Measurements from ENCODE around the gene DIS3. TPM values are rescaled to one million over a fixed set of nuclear protein-coding genes. Genes with fewer than 3 reads are reported as not detected.
"Not testable (repeated sequence)": the region's sequence is repeated elsewhere in the genome, so short reads cannot be mapped to it uniquely, and the experiment has no call there.

The DIS3 gene
- total RNA-seq, 1 donor from 2014 or later = 33.1 TPM

GRCh38 chr13:72820156-72820897 is 38.6 kb upstream of the DIS3 start:
- H3K27ac Mint-ChIP-seq (ENCODE audit: unreplicated experiment) = no peak overlapping the region
- no peak for TF ChIP-seq CTCF (IDR thresholded peaks at IDR 0.05; ENCODE audit: partially characterized antibody, unreplicated experiment)
- no peaks in the 10 kb centered on the region for H3K9me3 Mint-ChIP-seq (ENCODE audit: unreplicated experiment)
- no peak overlapping the region for H3K4me3 Mint-ChIP-seq (ENCODE audit: unreplicated experiment)
- no peak for DNase-seq
- H3K4me1 Mint-ChIP-seq (ENCODE audit: low read depth, unreplicated experiment) = peaks cover 3% of the 10 kb centered on the region
- H3K27me3 Mint-ChIP-seq (ENCODE audit: unreplicated experiment) = no peaks in the 10 kb centered on the region
- no peaks in the 10 kb centered on the region for H3K36me3 Mint-ChIP-seq (ENCODE audit: unreplicated experiment)

- Mint-ChIP-seq H3K4me1 (ENCODE audit: low read depth, unreplicated experiment) (no peaks in the 10 kb centered on the region), H3K4me3 (ENCODE audit: unreplicated experiment) (no peak overlapping the region), H3K36me3 (ENCODE audit: unreplicated experiment) (no peaks in the 10 kb centered on the region), H3K27me3 (ENCODE audit: unreplicated experiment) (no peaks in the 10 kb centered on the region), H3K9me3 (ENCODE audit: unreplicated experiment) (no peaks in the 10 kb centered on the region), H3K27ac (ENCODE audit: unreplicated experiment) (no peak overlapping the region)
- DNase-seq = no peak
- peak; percentile 87 for TF ChIP-seq CTCF (IDR thresholded peaks at IDR 0.05; ENCODE audit: partially characterized antibody, unreplicated experiment)
Measured at GRCh38 chr13:72808917-72809500, 27.3 kb upstream of the DIS3 start.

- H3K36me3 Mint-ChIP-seq (ENCODE audit: unreplicated experiment); H3K9me3 Mint-ChIP-seq (ENCODE audit: unreplicated experiment); H3K4me3 Mint-ChIP-seq (ENCODE audit: unreplicated experiment); H3K27me3 Mint-ChIP-seq (ENCODE audit: unreplicated experiment); DNase-seq; H3K27ac Mint-ChIP-seq (ENCODE audit: unreplicated experiment); H3K4me1 Mint-ChIP-seq (ENCODE audit: low read depth, unreplicated experiment): not testable (repeated sequence)
Measured at GRCh38 chr13:72806514-72806913, 24.8 kb upstream of the DIS3 start.

- no peak overlapping the region for H3K4me3 Mint-ChIP-seq (ENCODE audit: unreplicated experiment)
- no peaks in the 10 kb centered on the region for H3K9me3 Mint-ChIP-seq (ENCODE audit: unreplicated experiment)
- no peak for TF ChIP-seq CTCF (IDR thresholded peaks at IDR 0.05; ENCODE audit: partially characterized antibody, unreplicated experiment)
- no peaks in the 10 kb centered on the region for H3K36me3 Mint-ChIP-seq (ENCODE audit: unreplicated experiment)
- peaks cover 4% of the 10 kb centered on the region for H3K27me3 Mint-ChIP-seq (ENCODE audit: unreplicated experiment)
- no peak for DNase-seq
- no peak overlapping the region for H3K27ac Mint-ChIP-seq (ENCODE audit: unreplicated experiment)
- H3K4me1 Mint-ChIP-seq (ENCODE audit: low read depth, unreplicated experiment) = no peaks in the 10 kb centered on the region
Measured at GRCh38 chr13:72805676-72806346, 24.1 kb upstream of the DIS3 start.

GRCh38 chr13:72804301-72804700 is 22.6 kb upstream of the DIS3 start:
- no peak for DNase-seq
- H3K36me3 Mint-ChIP-seq (ENCODE audit: unreplicated experiment) = no peaks in the 10 kb centered on the region
- H3K27me3 Mint-ChIP-seq (ENCODE audit: unreplicated experiment) = peaks cover 4% of the 10 kb centered on the region
- no peak for TF ChIP-seq CTCF (IDR thresholded peaks at IDR 0.05; ENCODE audit: partially characterized antibody, unreplicated experiment)
- H3K4me3 Mint-ChIP-seq (ENCODE audit: unreplicated experiment) = no peak overlapping the region
- no peaks in the 10 kb centered on the region for H3K4me1 Mint-ChIP-seq (ENCODE audit: low read depth, unreplicated experiment)
- H3K9me3 Mint-ChIP-seq (ENCODE audit: unreplicated experiment) = no peaks in the 10 kb centered on the region
- H3K27ac Mint-ChIP-seq (ENCODE audit: unreplicated experiment) = no peak overlapping the region
